GM19025 (cell line): Measurements from ENCODE around the gene SPIRE1.
"Not testable (repeated sequence)": the region's sequence is repeated elsewhere in the genome, so short reads cannot be mapped to it uniquely, and the experiment has no call there.

ENCODE experiments used
- ATAC-seq: cut with Tn5 transposase; IDR thresholded peaks from one replicate; pipeline ENCODE4 v1.9.1; 2021; ENCODE audit warnings: mild to moderate bottlenecking, low read depth, moderate library complexity; ENCODE audit not compliant: unreplicated experiment

The SPIRE1 gene

DNA sequence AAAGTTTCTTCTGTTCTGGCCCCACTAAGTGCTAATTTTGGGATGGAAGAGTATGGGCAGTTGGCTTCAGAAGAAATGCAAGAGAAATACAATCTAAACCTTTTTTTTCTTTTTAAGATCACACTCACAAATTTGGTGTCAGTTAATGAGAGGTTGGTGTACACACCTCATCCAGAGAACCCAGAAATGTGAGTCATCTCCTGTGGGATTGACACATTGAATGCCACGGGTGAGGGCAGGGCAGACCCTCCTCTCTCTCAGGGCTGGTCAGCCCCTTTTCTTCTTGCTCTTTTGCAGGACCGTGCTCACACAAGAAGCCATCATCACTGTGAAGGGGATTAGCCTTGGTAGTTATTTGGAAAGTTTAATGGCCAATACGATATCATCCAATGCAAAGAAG is 231.0 kb downstream of the SPIRE1 start:
- no peak for ATAC-seq

GRCh38 chr18:12424252-12424651 is 233.7 kb downstream of the SPIRE1 start:
- no peak for ATAC-seq

DNA sequence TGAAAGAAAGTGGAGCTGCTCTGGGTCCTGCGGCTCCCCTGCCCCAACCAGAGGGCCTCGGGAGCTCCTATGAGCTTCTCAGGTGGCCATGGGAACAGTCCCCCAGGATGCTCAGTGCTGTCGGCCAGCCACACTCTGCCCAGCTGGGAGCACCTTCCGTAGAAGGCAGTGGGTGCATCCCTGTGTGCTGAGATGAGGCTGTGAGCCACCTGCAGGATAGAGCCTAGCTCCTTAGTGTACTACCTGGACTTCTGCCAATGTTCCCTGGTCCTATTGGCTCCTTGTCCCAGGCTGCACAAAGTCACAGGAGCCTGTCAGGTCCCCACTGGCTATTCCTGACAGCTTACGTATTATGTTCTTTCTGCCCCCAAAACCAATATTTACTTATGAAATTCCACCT is 234.1 kb downstream of the SPIRE1 start:
- ATAC-seq: no peak

- no peak for ATAC-seq
Observed at GRCh38 chr18:12423393-12423792, 234.5 kb downstream of the SPIRE1 start.

GRCh38 chr18:12422936-12423335 is 235.0 kb downstream of the SPIRE1 start:
- no peak for ATAC-seq

GRCh38 chr18:12421732-12422131 is 236.2 kb downstream of the SPIRE1 start:
- no peak for ATAC-seq

DNA sequence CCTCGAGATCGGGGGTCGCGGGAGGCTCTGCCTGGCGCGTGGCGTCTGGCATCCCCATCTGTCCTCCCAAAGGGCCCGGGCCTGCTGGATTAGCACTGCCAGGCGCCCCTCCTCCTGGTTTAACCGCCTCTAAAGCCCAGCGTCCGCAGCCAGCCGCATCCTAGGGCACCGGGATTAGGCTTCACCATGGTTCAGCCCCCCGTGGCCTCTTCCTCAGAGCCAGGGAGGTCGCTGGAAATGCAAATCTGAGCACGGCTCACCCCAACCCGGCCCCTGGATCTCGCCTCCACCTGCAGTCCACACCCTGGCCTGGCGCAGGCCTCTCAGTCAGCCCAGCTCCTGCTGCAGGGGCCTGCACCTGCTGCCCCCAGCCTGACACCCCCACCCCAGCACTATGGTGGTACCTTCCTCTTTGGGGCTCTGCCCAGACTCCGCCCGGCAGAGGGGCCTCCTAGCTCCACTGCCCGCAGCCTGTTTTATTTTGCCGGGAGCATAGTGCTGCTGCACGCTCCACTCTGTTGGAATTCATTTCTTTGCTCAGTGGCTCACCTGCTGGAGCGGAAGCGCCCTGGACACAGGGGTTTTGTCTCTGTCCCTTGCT is 237.0 kb downstream of the SPIRE1 start:
- no peak for ATAC-seq

DNA sequence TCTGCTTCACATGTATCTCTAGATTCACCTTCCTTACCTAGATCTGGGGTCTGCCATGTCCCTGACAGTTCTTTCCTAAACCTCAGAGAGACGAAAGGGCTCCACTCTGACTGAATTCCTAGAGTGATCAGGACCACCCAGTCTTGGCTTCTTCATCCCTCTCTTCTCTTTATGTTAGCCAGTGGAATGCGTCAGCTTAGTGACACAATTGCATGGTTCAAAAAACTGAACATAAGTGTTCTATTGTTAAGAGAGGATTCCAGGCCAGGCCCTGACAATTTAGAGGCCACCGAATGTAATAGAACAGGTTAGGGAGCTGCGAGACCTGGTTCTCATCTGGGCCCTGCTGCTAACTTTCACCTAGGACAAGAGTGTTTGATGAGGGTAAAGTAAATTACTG is 240.2 kb downstream of the SPIRE1 start:
- ATAC-seq: no peak

GRCh38 chr18:12416098-12416729 is 241.7 kb downstream of the SPIRE1 start:
- no peak for ATAC-seq

GRCh38 chr18:12411456-12411855 is 246.5 kb downstream of the SPIRE1 start:
- no peak for ATAC-seq

GRCh38 chr18:12410747-12411146 is 247.2 kb downstream of the SPIRE1 start:
- ATAC-seq: not testable (repeated sequence)

DNA sequence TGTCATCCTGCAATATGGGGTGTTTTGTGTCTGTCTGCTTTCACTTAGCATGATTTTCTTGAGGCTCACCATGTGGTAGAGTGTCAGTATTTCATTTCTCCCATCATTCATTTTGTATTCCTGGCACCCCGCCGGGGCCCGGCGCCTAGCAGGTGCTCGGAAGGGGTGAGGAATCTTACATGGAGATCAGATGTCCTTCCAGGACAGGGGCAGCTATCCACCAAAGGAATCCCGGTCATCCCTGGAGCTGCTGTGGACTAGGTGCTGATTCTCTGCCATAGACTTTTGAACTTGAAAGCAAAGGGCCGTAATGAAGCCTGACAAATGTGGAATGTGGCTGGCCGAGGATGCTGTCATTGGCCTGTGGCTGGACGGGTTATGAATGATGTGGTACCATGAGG is 247.8 kb downstream of the SPIRE1 start:
- no peak for ATAC-seq

GRCh38 chr18:12409469-12409868 is 248.4 kb downstream of the SPIRE1 start:
- no peak for ATAC-seq

- ATAC-seq: peak; percentile 10
Observed at GRCh38 chr18:12408247-12408869, 249.5 kb downstream of the SPIRE1 start.

GRCh38 chr18:12406371-12407111 is 251.4 kb downstream of the SPIRE1 start:
- no peak for ATAC-seq

- no peak for ATAC-seq
Observed at GRCh38 chr18:12405066-12405465, 252.8 kb downstream of the SPIRE1 start.

DNA sequence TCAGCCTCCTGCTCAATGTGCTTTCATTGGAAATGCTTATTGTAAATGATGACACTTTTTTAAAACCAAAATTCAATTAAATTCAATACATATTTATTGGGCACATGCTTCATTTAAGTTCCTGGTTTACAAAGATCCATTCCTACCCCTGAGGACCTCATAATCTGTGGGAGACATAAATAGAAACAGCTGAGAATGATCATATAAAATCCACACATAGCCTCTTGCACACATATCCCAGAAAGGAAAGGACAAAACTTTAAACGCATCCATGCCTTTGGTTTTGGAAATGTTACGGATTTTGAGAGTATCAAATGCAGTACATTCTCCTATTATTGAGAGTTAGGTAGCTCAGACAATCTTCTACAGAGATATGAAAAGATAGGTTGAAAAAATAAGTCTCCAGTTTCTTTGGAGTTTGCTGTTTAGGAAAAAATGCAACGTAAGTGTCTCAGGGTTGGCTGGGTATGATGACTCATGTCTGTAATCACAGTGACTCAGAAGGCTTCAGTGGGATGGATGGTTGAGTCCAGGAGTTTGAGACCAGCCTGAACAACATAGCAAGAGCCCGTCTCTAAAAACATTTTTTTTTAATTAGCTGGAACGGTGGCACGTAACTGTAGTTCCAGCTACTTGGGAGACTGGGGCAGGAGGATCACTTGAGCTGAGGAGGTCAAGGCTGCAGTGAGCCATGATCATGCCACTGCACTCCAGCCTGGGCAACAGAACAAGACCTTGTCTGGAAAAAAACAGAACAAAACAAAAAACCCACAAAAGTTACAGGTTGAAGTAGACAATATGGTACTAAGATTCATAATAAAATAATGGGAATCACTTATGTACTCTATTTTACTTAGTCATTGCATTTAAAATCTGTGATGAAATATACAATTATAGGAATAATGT is 254.1 kb downstream of the SPIRE1 start:
- ATAC-seq: no peak

- no peak for ATAC-seq
Observed at GRCh38 chr18:12401881-12402280, 256.0 kb downstream of the SPIRE1 start.

DNA sequence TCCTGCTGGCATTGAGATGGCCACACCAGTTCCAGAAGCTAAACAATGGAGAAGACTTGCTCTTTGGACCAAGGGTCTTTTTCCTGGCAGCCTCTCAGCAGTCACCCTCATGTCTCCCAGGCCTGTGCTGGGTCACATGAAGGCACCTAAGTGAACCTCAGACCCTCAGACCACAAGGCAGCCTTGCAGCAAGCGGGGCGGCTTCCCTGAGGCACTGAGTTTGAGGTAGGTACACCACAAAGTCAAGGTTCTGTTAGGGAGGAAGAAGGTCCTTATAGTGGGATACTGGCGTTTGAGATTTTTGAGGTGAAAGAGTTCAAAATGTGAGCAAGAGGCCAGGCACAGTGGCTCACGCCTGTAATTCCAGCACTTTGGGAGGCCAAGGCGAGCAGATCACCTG is 258.7 kb downstream of the SPIRE1 start:
- no peak for ATAC-seq

- ATAC-seq: no peak
Observed at GRCh38 chr18:12398625-12399024, 259.3 kb downstream of the SPIRE1 start.
